ENCODE measurements around the gene GATA6. TPM values are rescaled to one million over a fixed set of nuclear protein-coding genes. Genes with fewer than 3 reads are reported as not detected.
"Not testable (repeated sequence)": the region's sequence is repeated elsewhere in the genome, so short reads cannot be mapped to it uniquely, and the experiment has no call there.

GATA6 gene
- polyA plus RNA-seq, 3 donors from 2014 or later = 0.09 TPM; not detected in 2

DNA sequence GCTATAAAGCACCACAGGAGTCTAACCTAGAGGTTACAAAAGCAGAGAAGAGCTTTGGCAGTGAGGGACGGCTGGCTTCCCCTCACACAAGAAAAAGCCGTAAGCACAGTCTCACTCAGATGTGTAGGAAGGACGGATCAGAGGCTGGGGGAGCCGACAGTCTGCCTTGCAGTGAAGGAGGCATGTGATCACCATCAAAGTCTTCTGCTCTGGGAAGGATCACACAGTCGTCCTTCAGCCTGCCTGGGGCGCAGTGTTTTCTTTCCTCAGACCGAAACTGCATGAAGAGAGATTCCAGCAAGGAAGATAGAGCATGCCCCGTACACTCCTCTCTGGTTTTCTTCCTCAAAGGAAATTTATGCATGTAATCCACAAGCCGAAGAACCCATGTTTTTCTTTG, 24.1 kb downstream of the GATA6 start:
- H3K27me3 Mint-ChIP-seq (ENCODE audit: low read depth in 3 of 3) = peaks cover 8 to 24% (median 13%) of the 10 kb centered on the region in 3 donors
- H3K36me3 Mint-ChIP-seq = peaks cover 3 to 4% (median 4%) of the 10 kb centered on the region in 3 donors
- DNase-seq = no peak
- H3K4me1 Mint-ChIP-seq = peaks cover 5 to 7% of the 10 kb centered on the region in 2 donors
- no peaks in the 10 kb centered on the region for H3K9me3 Mint-ChIP-seq
- H3K4me3 Mint-ChIP-seq = no peak overlapping the region
- H3K27ac Mint-ChIP-seq = no peak overlapping the region

DNA sequence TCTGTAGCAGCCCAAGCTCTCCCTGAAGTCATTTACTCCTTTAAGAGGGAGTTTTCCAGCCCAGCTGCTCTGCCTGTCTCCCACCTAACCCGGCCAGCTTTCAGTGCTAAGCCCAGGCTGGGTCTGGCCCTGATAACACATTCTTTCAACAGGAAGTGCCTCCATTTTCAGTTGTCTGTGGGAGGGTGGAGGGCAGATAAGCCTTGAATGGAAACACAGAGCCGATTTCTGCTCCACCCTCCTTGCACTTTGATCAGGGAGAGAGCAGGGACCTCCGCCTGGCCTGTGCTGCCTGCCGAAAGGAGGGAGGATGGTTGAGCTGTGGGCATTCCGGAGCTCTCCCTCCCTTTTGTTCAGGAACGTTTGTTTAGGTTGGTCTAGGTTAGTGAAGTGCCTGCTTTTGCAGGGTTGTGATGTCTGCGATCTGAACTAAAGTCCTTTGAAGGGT, 24.8 kb downstream of the GATA6 start:
- Mint-ChIP-seq H3K27ac (no peak overlapping the region), H3K36me3 (peaks cover 3 to 4% (median 4%) of the 10 kb centered on the region in 3 donors), H3K9me3 (no peaks in the 10 kb centered on the region), H3K4me1 (peaks cover 5 to 7% of the 10 kb centered on the region in 2 donors), H3K27me3 (ENCODE audit: low read depth in 3 of 3) (peaks cover 8 to 24% (median 13%) of the 10 kb centered on the region in 3 donors), H3K4me3 (no peak overlapping the region)
- DNase-seq = no peak

DNA sequence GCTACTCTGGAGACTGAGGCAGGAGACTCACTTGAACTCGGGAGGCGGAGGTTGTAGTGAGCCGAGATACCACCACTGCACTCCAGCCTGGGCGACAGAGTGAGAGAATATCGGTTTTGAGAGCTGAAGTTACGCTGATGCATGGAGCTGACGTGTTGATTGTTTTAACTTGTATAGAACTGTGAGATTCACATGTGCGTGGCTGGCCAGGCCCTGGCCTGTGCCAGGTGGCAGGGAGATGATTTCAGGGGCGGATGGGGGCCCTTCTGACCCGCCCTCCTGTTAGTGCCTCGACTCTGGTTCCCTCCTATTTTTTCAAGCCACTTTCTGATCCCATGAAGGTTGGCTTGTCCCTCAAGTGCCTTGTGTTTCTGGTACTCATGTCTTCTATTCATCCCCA, 25.7 kb downstream of the GATA6 start:
- H3K27ac Mint-ChIP-seq = no peak overlapping the region
- H3K4me3 Mint-ChIP-seq = no peak overlapping the region
- H3K4me1 Mint-ChIP-seq = peaks cover 5 to 7% of the 10 kb centered on the region in 2 donors
- no peaks in the 10 kb centered on the region for H3K9me3 Mint-ChIP-seq
- peaks cover 3 to 4% (median 4%) of the 10 kb centered on the region in 3 donors for H3K36me3 Mint-ChIP-seq
- peaks cover 8 to 24% (median 13%) of the 10 kb centered on the region in 3 donors for H3K27me3 Mint-ChIP-seq (ENCODE audit: low read depth in 3 of 3)
- no peak for DNase-seq

DNA sequence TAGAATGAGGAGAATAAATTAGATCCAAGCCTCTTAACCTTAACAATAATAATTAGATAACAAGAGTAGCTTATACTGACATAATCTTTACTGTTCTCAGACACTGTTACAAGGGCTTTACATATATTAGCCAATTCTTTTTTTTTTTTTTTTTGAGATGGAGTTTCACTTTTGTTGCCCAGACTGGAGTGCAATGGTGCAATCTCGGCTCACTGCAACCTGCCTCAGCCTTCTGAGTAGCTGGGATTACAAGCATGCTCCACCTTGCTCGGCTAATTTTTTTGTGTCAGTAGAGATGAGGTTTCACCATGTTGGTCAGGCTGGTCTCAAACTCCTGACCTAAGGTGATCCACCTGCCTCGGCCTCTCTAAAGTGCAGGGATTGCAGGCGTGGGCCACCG, 27.6 kb downstream of the GATA6 start:
- H3K4me3 Mint-ChIP-seq, H3K36me3 Mint-ChIP-seq, H3K4me1 Mint-ChIP-seq, H3K27ac Mint-ChIP-seq, H3K9me3 Mint-ChIP-seq, DNase-seq: not testable (repeated sequence)
- H3K27me3 Mint-ChIP-seq (ENCODE audit: low read depth in 3 of 3) = peaks cover 3 to 23% (median 13%) of the 10 kb centered on the region in 3 donors

DNA sequence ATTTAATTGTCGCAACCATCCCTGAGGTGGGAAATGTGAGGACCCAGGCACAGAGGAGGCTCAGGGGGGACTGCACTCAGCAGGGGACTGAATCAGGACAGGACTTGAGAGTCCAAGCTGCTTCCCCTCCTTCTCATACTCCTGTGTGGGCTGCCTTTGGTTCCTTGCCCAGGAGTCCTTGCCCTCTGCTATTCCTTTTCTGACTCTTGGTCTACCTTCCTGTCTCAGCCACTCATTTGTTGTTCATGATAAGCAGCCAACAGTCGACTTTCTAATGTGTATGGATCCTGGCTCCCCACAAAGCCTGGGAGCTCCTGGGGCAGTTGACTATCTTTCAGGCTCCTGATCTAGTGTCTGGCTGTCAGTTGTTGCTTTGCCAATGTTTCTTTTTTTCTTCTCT, 28.3 kb downstream of the GATA6 start:
- Mint-ChIP-seq H3K4me1 (no peaks in the 10 kb centered on the region), H3K27me3 (ENCODE audit: low read depth in 3 of 3) (peaks cover 5 to 22% (median 10%) of the 10 kb centered on the region in 3 donors), H3K4me3 (no peak overlapping the region), H3K9me3 (no peaks in the 10 kb centered on the region), H3K36me3 (peaks cover 3 to 12% (median 4%) of the 10 kb centered on the region in 3 donors), H3K27ac (no peak overlapping the region)
- DNase-seq = no peak

DNA sequence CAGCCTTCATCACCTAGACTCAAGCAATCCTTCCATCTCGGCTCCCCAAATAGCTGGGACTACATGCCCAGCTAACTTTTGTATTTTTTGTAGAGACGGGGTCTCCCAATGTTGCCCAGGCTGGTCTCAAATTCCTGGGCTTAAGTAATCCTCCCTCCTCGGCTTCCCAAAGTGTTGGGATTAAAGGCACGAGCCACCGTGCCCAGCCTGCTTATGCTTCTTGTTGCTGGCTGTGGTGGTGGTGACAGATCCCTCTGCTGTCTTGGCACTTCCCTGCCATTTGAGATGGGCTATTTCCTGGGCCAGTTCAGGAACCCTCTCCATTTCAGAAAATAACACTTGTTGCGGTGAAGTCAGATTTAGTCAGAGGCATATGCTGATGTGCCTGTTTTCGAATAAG, 28.8 kb downstream of the GATA6 start:
- Mint-ChIP-seq H3K4me3 (no peak overlapping the region), H3K36me3 (peaks cover 3 to 14% (median 4%) of the 10 kb centered on the region in 3 donors), H3K27me3 (ENCODE audit: low read depth in 3 of 3) (peaks cover 5 to 21% (median 10%) of the 10 kb centered on the region in 3 donors), H3K4me1 (no peaks in the 10 kb centered on the region), H3K9me3 (no peaks in the 10 kb centered on the region), H3K27ac (no peak overlapping the region)
- DNase-seq = no peak

DNA sequence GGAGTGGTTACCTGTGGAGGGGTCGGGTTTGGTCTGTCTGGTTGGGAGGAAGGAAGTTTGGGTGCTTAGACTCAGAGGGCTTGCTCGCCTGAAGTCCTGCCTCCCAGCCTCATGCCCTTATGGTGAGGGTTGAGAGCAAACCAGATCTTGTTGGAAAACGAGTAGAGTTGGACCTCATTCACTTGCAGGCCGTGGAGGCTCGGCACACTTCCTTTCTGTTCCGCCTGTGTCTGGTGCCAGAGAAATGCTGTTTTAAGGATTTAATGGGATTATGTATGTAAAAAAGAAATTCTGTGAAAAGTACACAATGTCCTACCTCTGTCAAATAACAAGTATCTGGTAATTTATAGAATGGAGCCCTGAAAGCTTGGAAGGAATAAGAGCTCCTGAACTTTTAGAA, 29.6 kb downstream of the GATA6 start:
- Mint-ChIP-seq H3K4me3 (no peak overlapping the region), H3K9me3 (no peaks in the 10 kb centered on the region), H3K27ac (no peak overlapping the region), H3K27me3 (ENCODE audit: low read depth in 3 of 3) (peaks cover 5 to 14% (median 10%) of the 10 kb centered on the region in 3 donors), H3K36me3 (peaks cover 3 to 14% (median 4%) of the 10 kb centered on the region in 3 donors), H3K4me1 (no peaks in the 10 kb centered on the region)
- no peak for DNase-seq

DNA sequence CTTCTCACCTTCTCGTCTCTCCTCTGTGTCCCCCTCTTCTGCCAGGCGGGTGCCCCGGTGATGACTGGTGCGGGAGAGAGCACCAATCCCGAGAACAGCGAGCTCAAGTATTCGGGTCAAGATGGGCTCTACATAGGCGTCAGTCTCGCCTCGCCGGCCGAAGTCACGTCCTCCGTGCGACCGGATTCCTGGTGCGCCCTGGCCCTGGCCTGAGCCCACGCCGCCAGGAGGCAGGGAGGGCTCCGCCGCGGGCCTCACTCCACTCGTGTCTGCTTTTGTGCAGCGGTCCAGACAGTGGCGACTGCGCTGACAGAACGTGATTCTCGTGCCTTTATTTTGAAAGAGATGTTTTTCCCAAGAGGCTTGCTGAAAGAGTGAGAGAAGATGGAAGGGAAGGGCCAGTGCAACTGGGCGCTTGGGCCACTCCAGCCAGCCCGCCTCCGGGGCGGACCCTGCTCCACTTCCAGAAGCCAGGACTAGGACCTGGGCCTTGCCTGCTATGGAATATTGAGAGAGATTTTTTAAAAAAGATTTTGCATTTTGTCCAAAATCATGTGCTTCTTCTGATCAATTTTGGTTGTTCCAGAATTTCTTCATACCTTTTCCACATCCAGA, 31.3 kb downstream of the GATA6 start:
- Mint-ChIP-seq H3K4me1 (no peaks in the 10 kb centered on the region), H3K4me3 (no peak overlapping the region), H3K36me3 (peaks cover 3 to 10% (median 4%) of the 10 kb centered on the region in 3 donors), H3K27me3 (ENCODE audit: low read depth in 3 of 3) (peaks cover 2 to 14% (median 4%) of the 10 kb centered on the region in 3 donors), H3K27ac (no peak overlapping the region), H3K9me3 (no peaks in the 10 kb centered on the region)
- DNase-seq = no peak

DNA sequence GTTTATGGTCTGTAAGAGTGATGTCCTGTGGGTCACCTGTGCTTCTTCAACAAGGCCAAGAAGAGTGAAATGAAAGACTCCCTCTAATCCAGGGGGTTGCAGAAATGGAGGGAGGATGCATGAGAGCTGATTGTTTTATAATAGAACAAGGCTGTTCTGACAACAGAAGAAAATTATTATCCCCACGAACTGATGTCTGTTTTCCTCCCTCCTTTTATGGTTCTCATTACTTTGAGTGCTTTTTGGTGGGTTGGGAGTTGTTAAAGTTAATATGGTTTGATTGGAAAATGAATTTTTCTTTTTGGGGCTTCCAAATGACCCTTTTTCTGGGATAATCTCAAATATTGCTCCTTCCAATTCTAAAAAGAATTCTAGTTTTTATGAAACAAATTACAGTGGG, 33.6 kb downstream of the GATA6 start:
- no peak overlapping the region for H3K27ac Mint-ChIP-seq
- peaks cover 0 to 11% (median 2%) of the 10 kb centered on the region in 3 donors for H3K27me3 Mint-ChIP-seq (ENCODE audit: low read depth in 3 of 3)
- no peak for DNase-seq

DNA sequence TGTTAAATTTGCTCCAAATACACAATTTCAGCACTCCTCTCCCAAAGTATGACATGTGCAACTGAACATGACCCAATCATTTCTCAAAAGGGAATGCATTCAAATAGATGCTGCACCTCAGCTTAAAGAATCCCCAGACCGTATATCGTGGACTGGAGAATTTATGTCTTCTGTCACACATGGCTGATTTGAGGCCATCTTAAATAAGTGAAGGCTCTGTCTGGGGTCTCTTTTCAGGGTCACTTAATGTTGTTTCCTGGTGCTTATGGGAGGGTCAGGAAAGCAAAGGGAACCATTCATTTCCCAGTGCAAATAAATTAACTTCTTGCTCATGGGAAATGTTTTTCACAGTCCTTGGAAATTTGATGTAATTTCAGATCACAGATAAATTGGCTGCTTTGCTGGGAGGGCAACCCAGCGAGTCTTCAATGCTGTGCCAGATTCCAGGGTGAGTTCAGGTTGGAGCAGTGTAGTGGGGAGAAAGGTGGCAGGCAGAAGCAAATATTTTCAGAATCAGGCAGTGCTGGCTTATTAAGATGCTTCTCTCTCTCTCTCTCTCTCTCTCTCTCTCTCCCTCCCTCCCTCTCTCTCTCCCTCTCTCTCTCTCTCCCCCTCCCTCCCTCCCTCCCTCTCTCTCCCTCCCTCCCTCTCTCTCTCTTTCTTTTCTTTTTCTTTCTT, 34.3 kb downstream of the GATA6 start:
- Mint-ChIP-seq H3K27ac (no peak overlapping the region), H3K4me3 (no peak overlapping the region), H3K9me3 (no peaks in the 10 kb centered on the region), H3K36me3 (peaks cover 0 to 15% (median 4%) of the 10 kb centered on the region in 3 donors), H3K27me3 (ENCODE audit: low read depth in 3 of 3) (peaks cover 1 to 12% (median 4%) of the 10 kb centered on the region in 3 donors), H3K4me1 (no peaks in the 10 kb centered on the region)
- DNase-seq = no peak

More for the DNA sequence above, 33.6 kb downstream of the GATA6 start:
- Mint-ChIP-seq H3K4me3 (no peak overlapping the region), H3K9me3 (no peaks in the 10 kb centered on the region), H3K4me1 (no peaks in the 10 kb centered on the region), H3K36me3 (peaks cover 0 to 10% (median 4%) of the 10 kb centered on the region in 3 donors)

DNA sequence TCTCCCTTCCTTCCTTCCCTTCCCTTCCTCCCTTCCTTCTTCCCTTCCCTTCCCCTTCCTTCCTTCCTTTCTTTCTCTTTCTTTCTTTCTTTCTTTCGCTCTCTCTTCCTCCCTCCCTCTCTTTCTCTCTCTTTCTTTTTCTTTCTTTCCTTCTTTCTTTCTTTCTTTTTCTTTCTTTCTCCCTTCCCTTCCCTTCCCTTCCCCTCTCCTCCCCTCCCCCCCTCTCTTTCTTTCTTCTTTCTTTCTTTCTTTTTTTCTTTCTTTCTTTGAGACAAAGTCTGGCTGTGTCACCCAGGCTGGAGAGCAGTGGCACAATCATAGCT, 34.8 kb downstream of the GATA6 start:
- Mint-ChIP-seq H3K36me3 (peaks cover 0 to 15% (median 4%) of the 10 kb centered on the region in 3 donors), H3K27ac (no peak overlapping the region), H3K9me3 (no peaks in the 10 kb centered on the region), H3K27me3 (ENCODE audit: low read depth in 3 of 3) (peaks cover 1 to 12% (median 4%) of the 10 kb centered on the region in 3 donors), H3K4me1 (no peaks in the 10 kb centered on the region), H3K4me3 (no peak overlapping the region)
- no peak for DNase-seq

DNA sequence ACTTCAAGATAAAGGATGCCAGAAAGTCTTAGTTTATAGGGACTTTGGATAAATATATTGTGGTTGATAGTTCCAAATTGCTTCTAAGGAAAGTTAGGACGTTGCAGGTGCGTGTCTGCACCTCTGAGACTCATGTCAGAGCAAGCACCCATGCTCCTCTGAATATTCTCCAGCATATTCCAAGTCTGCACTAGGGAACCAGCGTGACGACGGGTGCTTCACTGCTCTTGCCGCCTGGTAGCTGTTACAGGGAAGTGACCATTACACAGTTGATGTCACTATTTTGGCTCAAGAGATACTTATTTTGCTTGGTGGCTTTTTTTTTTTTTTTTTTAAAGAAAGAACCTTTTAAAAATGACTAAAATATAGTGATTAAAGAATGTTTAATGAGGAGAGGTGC, 35.6 kb downstream of the GATA6 start:
- Mint-ChIP-seq H3K9me3 (no peaks in the 10 kb centered on the region), H3K4me3 (no peak overlapping the region), H3K4me1 (no peaks in the 10 kb centered on the region), H3K36me3 (peaks cover 0 to 15% (median 4%) of the 10 kb centered on the region in 3 donors), H3K27ac (no peak overlapping the region), H3K27me3 (ENCODE audit: low read depth in 3 of 3) (peaks cover 1 to 12% (median 4%) of the 10 kb centered on the region in 3 donors)
- no peak for DNase-seq

DNA sequence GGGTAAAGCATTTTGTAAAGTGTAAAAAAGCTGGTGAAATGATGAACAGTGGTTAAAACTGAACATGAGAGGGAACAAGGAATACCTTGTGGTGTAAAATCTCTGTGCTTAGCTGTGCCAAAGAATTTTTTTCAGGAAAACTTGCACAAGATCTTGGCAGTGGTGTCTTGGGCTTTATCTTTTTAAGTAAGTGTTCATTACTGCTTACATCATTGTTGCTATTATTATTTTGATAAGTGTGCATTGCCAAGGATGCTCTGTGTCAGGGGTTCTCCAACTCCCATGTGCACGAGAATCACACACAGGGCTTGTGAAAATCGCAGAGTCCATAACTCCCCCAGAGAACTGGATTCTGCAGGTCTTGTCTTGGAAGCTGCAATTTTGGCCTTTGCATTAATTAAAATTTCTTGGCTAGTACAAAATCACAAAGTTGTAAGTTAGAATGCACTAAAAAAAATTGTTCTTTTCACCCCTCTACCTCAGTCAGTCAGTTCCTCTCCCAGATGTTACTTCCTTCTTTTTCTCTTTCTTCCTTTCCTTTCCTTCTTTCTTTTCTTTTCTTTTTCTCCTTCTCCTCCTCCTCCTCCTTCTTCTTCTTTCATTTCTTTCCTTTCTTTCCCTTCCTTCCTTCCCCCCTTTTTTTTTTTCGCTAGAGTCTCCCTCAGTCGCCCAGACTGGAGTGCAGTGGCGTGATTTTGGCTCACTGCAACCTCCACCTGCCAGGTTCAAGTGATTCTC, 37.8 kb downstream of the GATA6 start:
- Mint-ChIP-seq H3K27ac (no peak overlapping the region), H3K9me3 (no peaks in the 10 kb centered on the region), H3K27me3 (ENCODE audit: low read depth in 3 of 3) (peaks cover 1 to 10% (median 4%) of the 10 kb centered on the region in 3 donors), H3K4me3 (no peak overlapping the region), H3K36me3 (peaks cover 0 to 11% (median 0%) of the 10 kb centered on the region in 3 donors), H3K4me1 (no peaks in the 10 kb centered on the region)
- no peak for DNase-seq

DNA sequence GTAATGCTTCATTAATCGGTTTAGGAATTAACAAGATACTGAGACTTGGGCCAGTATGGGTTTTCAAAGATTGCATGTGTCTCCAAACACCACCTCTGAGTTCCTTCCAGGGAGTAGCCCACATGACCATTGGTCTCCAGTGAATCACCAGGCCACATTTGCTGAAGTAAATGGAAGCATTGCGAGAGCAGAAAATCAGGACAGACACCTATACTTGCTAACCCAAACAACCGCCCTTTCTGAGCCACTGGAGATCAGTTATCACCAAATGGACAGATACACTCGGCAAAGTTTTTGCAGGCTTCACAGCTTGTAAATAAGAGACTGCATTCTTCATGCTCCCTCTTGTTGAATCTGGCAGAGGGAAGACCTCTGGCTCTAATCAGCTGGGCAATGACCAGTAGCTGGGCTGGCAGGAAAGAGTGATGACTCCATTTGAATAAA, 40.9 kb downstream of the GATA6 start:
- H3K4me3 Mint-ChIP-seq = no peak overlapping the region
- DNase-seq = no peak
- H3K4me1 Mint-ChIP-seq = peaks cover 0 to 6% of the 10 kb centered on the region in 2 donors
- H3K9me3 Mint-ChIP-seq = no peaks in the 10 kb centered on the region
- no peak overlapping the region for H3K27ac Mint-ChIP-seq
- peaks cover 1 to 5% (median 5%) of the 10 kb centered on the region in 3 donors for H3K27me3 Mint-ChIP-seq (ENCODE audit: low read depth in 3 of 3)
- H3K36me3 Mint-ChIP-seq = peaks cover 0 to 5% (median 0%) of the 10 kb centered on the region in 3 donors
